ENCODE results near the gene CYTH1.

Gene CYTH1

DNA sequence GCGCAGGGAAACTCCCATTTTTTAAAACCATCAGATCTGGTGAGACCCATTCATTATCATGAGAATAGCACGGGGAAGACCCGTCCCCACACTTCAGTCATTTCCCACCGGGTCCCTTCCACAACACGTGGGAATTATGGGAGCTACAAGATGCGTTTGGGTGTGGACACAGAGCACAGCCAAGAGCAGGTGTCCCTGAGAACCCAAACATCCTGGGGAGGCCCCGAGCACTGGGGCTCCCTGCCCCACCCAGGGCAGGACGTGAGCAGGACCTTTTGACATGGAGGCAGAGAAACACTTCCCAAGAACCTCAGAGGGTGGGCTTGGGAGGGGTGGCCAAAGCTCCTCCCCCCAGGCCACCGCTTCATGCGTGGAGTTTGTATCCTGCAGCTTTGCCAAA lies 115.0 kb downstream of the CYTH1 start:
- DNase-seq: no peak

DNA sequence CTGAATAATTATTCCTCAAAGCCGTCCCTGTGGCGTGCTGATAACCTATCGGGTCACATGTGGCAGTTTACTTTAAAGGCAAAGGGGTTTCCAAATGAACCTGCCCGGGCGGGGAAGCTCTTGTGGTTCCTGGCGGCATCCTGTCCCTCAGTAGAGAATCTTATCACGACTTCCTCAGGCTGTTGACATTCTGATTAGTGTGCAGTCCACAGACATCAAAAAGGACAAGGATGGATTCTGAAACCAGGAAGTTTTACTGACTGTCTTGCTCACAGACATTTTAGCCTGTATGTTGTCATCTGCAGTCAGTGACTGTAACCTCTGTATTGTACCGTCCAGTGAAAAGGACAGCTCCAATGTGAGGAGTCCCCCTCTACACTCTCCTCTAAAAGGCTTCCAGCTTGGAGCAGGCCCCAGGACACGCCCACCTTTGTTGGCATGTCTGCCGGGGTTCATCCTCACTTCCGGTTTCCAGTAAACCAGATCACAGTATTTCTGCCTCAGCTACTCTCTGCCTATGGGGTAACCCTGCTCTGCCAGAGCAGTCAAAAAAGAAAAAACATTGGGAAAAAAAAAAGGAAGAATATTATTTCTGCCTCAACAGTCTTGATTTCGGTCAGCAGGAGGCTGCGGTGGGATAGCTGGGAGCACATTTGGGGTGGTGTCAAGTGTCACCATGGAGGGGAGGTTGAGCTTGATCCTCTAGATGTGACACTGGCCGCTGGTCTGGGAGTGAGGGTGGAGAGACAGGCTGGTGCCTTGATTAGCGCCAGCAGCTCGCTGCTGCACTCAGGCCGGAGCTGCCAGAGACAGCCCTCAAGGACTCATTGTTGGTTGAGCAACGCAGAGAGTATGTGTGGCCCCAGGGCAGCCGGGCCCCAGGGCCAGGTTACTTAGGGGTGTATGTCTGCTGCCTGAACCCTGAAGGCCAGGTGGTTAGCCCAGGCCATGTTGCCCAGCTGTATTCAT lies 115.8 kb downstream of the CYTH1 start:
- no peak for DNase-seq

- DNase-seq: no peak
Measured at GRCh38 chr17:78665387-78665951, 116.6 kb downstream of the CYTH1 start.

- peak; percentile 76 for DNase-seq
Measured at GRCh38 chr17:78664476-78665386, 117.3 kb downstream of the CYTH1 start.

- no peak for DNase-seq
Measured at GRCh38 chr17:78661093-78661770, 120.8 kb downstream of the CYTH1 start.

DNA sequence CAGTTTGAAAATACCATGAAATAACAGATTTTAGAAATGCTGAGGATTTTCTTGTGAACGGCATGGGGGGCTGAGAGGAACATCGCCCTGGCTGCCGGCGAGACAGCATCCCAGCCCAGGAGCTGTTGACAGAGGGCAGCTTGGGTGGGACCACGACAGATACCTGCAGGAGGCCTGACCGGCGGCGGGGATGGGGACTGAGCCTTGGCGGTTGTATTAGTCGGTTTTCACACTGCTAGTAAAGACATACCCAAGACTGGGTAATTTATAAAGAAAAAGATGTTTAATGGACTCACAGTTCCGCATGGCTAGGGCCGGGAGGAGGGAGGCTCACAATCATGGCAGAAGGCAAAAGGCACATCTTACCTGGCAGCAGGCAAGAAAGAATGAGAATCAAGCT lies 122.5 kb downstream of the CYTH1 start:
- no peak for DNase-seq

DNA sequence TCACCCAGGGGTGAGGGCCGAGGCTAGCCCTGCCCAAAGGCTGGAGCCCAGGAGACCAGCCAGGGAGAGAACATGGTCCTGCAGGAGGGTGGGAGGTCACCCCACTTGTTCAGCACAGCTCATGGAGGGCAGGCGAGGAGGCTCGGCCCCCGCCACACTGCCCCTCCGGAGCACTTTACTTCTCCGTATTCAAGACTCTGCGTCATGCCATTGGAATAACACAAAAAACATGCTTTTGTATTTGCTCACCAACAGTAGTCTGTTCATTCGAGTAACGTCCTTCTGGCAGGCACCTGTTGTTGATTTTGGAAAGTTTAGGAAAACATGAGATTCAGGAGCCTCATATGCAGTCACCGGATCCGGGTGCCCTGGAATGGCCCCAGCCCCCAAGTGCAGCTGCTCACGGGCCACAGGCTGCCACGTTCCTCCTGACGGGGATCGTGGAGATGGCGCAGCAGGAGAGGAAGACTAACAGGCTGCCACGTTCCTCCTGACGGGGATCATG lies 123.7 kb downstream of the CYTH1 start:
- DNase-seq: no peak

- no peak for DNase-seq
Measured at GRCh38 chr17:78655251-78655940, 126.7 kb downstream of the CYTH1 start.

GRCh38 chr17:78654325-78654724 lies 127.7 kb downstream of the CYTH1 start:
- DNase-seq: no peak

DNA sequence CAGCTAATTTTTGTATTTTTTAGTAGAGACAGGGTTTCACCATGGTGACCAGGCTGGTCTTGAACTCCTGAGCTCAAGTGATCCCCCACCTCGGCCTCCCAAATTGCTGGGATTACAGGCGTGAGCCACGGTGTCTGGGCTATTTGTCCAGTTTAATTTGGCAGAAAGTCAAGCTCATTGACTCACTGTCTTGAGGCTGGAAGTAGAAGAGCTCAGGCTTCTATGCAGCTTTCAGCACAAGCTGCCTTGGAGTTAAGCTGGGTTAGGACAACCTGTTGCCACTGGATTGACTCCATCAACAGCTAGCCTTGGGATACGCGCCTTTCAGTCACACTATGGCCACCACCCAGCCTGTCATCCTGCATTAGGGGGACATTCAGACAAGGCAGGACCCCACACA lies 128.7 kb downstream of the CYTH1 start:
- no peak for DNase-seq

- no peak for DNase-seq
Measured at GRCh38 chr17:78652913-78653312, 129.2 kb downstream of the CYTH1 start.

- DNase-seq: no peak
Measured at GRCh38 chr17:78652024-78652423, 130.0 kb downstream of the CYTH1 start.

DNA sequence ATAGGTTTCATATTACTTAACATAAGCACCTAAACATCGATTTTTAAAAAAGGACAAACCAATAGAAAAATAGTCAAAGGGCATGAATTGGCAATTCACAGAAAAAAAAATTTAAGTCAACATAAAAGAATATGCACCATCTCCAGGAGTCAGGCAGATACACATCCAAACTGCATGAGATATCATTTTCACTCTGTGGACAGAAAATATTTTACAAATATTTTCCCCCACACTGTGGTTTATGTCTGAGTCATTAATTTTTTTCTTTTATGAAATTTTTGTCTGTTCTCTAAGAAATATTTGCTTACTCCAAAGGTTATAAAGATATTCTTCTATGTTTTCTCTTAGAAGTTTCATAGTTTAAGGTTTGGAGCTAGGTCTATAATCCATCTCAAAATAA lies 130.5 kb downstream of the CYTH1 start:
- DNase-seq: no peak

DNA sequence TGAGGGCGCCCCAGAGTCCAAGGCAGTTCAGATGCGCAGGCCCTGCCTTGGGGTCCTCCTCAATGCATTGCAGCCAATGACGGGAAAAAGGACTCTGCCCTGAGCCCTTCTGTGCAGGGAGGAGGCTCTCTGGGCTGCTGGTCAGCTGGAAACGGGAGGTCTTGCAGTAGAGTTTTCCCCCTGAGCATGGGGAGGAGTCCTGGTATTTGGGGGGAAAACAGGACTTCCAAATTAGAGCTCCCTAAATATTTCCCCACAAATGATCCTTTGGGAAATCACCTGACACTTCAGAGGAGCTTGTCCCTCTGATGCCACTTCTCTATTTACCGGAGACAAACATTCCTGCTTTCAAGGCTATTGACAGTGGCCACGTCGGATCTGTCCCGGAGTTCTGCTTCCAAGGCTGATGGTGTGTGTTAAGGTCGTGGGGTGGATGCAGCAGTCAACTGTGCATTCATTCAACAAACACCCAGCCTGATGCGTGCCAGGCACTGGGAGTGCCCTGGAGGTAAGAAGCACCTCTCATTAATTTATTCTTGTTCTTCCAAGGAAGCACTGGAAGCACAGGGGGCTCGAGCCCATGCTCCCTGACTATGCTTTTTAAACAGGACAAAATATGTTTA lies 131.9 kb downstream of the CYTH1 start:
- DNase-seq: no peak

- DNase-seq: no peak
Measured at GRCh38 chr17:78648293-78648692, 133.8 kb downstream of the CYTH1 start.

GRCh38 chr17:78647032-78647431 lies 135.0 kb downstream of the CYTH1 start:
- no peak for DNase-seq

GRCh38 chr17:78645421-78646295 lies 136.4 kb downstream of the CYTH1 start:
- peak; percentile 52 for DNase-seq

GRCh38 chr17:78644931-78645351 lies 137.1 kb downstream of the CYTH1 start:
- DNase-seq: no peak

DNA sequence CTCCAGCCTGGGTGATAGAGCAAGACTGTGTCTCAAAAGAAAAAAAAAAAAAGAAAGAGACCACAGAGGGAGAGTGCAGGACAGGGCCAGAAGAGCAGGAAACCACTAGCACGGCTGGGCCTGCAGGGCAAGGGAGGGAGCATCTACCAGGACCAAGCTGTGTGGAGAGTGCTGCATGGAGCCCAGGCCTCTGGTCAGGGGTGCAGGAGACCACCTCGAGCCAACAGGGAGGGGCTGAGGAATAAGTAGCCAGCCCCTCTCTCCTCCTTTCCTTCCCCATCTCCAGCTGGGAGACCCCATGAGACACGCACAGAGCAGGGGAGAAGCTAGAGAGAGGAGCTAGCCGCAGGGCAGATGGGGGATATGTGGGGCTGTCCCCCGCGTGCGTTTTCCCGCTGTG lies 137.8 kb downstream of the CYTH1 start:
- no peak for DNase-seq

DNA sequence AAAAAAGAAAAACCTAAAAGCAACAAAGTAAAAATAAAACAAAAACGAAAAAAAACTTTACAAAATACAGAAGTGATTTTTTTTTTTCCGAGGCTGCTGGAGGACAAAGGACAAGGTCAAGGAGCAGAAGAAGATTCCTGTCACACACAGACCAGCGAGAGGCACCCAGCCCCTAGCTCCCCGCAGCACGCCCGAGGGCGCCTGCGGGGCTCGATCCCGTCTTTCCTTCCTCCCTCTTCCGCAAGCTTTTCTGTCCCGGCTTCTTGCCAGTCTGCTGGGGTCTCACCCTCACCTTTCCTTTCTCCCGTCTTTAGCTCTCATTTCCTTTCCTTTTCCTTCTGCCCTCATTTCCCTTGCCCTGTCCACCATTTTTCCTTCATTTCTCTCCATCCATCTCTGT lies 138.7 kb downstream of the CYTH1 start:
- no peak for DNase-seq
